LNCAP (cell line): ENCODE results near the gene NKD2.
A peak's percentile ranks its signal among the peaks of the same experiment; 100 is the strongest.

ENCODE experiments used
- TF ChIP-seq, protein P1 (sequence below): fragments of 450-650 bp; IDR thresholded peaks from 2 replicates; pipeline ENCODE4 v1.5.1; 2017; ENCODE audit warnings: mild to moderate bottlenecking

NKD2 gene

DNA sequence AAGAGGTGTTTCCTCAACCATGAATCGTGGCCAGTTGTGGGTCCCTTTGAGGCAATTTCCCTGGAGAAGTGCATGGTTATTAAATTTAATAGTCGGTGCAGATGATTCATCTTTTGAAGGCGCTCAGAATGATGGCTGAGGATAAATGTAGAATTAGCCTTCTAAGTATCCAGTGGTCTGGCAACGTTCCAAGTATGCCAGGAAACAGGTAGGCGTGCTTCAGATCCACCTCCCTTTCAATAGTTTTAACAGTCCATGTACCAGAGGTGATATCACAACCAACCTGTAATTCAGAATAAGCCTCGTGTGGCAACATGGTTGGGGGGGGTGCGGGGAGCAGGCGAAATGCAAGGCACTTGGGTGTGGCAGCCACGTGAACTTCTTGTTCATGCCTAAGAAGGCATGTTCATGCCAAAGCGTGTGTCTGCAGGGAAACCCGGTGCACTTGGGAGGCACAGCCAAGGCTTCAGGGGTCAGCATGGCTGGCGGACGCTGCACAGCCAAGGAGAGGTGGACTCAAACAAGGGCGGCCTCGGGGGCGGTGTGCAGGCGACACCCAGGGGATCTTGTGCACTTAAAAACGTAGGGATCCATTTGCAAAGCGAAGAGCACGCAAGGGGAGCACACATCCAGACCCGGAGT is 5.2 kb upstream of the NKD2 start:
- TF ChIP-seq, protein P1, sequence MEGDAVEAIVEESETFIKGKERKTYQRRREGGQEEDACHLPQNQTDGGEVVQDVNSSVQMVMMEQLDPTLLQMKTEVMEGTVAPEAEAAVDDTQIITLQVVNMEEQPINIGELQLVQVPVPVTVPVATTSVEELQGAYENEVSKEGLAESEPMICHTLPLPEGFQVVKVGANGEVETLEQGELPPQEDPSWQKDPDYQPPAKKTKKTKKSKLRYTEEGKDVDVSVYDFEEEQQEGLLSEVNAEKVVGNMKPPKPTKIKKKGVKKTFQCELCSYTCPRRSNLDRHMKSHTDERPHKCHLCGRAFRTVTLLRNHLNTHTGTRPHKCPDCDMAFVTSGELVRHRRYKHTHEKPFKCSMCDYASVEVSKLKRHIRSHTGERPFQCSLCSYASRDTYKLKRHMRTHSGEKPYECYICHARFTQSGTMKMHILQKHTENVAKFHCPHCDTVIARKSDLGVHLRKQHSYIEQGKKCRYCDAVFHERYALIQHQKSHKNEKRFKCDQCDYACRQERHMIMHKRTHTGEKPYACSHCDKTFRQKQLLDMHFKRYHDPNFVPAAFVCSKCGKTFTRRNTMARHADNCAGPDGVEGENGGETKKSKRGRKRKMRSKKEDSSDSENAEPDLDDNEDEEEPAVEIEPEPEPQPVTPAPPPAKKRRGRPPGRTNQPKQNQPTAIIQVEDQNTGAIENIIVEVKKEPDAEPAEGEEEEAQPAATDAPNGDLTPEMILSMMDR = no peak

DNA sequence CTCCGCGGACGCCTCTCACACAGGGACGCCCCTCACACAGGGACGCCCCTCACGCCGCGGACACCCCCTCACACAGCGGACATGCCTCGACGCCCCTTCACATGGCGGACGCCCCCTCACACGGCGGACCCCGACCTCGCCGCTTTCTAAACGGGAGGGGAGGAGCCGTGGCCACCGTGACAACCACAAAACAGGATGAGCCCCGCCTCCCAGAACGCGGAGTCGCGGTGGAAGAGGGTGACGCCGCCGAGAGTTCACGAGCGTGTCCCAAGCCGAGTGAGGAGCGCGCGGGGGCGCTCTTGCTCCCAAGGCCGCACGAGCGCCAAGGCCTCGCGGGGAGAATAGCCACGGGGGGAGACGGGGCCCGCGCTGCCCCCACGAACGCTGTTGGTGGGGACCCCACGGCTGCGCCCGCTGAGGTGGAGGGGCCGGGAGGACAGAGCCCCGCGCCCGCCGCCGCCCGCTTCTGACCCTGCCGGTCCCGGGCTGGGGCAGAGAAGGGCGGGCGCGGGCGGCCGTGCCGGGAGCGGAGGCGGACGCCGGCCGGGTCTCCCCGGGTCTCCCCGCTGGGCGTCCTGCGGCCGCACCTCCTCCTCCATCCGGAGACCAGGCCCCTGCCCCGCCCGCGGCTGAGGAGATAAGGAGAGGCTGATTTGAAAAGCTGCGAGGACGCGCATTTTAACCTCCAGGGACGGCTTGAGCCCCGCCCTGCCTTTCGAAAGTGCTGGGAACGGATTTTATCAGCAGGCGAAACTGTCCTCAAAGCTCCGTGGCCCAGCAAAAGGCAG is 3.9 kb upstream of the NKD2 start:
- TF ChIP-seq, protein P1 = peak; percentile 78

DNA sequence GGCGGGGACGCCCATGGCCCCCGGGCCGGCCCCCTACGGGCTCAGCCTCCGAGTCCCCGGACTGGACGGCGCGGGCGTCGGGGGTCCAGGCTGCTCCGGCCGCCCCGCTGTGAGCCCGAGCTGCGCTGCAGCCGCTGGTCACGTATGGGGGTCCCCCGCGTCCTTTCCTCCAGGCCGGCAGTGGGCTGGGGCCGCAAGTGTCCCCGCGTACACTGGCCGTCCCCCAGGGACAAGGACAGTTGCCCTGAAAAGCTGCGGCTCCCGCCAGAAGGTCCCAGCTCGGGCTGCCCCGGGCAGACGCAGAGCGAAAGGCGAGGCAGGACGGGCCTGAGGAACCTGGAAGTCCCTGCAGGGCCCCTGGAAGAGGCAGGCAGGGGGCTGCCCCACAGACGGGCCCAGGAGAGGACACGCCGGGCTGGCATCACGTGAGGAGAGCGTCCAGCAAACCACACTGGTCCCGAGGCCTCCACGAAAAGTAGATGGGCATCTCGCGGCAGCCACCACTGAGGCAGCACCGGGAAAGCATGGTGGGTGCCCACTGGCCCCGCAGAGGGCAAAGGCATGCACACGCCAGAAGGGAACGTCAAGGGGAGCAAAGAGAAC is 3.3 kb upstream of the NKD2 start:
- TF ChIP-seq, protein P1 = no peak

DNA sequence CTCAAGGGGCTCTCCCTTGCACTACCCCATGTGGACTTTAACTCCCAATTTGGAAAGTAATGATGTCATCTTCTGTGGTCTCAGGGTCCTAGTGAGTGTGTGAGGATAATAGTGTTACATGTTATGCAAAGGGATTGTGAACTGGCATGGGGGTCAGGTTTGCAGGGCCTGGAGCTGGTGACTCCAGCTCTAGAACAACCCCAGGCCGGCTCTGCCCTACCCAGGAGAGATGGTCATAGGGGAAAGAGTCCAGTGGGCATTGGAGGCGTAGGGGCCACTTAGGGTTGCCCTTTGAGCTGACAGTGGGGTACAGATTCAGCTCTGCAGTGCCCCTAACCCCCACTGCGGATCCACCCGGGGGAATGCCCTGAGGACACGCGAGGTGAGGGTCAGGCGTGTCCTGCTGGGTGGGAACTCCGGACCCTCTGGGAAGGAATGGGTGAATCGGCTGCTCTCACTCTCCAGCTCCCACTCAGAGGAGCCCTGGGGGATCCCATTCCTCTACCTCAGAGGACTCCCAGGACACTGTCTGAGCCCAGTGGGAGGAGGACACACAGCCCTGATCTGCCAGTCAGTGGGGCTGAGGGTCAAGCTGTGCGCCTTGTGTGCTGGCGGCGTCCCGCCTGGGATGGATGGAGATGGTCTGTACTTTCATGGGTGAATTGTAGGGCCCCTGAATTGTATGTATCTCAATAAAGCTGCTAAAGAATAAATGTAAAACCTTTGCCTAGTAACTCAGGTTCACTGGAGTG is 2.5 kb upstream of the NKD2 start:
- TF ChIP-seq, protein P1 = no peak

DNA sequence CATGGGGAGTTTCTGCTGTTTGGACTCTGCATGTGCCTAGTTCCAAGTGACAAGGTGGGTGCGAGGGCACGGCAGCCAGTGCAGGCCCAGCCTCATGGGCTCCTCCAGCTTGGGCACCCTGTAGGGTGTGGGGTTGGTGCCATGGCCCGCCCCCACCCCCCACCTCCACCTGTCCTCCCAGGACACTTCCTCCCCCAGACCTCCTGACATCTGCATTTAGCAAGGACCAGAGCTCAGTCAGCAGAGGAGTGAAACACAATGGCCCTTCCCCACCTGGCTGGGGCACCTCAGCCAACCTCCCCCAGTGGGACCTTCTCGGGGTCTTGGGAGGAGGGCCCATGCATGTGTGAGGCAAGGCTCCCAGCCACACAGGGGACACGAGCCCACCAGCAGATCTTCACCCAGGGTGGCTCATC is 1.9 kb upstream of the NKD2 start:
- TF ChIP-seq, protein P1 = no peak

DNA sequence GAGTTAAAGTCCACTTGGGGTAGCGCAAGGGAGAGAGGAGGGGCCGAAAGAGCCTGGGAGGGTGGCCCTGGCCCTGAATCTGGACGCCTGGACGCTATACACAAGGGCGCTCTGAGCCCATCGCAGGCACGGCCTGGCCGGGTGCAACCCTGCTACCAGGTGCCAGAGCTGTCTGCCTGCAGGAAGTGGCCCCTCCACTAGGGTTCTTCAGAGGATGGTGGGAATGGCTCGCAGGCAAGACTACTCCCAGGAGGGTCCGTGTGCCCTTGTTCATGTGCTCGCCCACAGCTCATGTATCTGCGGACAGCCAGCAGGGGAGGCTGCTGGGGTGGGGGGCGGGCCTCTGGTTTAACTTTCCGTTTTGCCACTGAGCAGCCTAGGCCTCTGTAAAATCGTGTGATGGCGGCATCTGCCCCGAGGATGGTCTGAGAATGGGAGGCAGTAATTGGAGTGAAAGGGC is 1.4 kb upstream of the NKD2 start:
- TF ChIP-seq, protein P1 = no peak
